K562 (cell line): ENCODE measurements around the gene DBI. TPM values are rescaled to one million over a fixed set of nuclear protein-coding genes. Genes with fewer than 3 reads are reported as not detected.
A peak's percentile ranks its signal among the peaks of the same experiment; 100 is the strongest.

Source experiments
- BRCA1 ChIP-seq, 2 experiments: fragments of 450-650 bp in 1 of 2; sonication (generic) in 1 of 2; formaldehyde crosslinking in 1 of 2; IDR thresholded peaks; 2 replicates each; pipeline versions ENCODE4 v1.5.0 to v1.6.1; 2017 to 2020; ENCODE audit warnings: mild to moderate bottlenecking in 1 of 2, missing genetic modification reagents in 1 of 2
- MAFG ChIP-seq: fragments of 450-650 bp; conservative IDR thresholded peaks from 2 replicates; pipeline ENCODE4 v1.6.1; 2016; ENCODE audit warnings: missing genetic modification characterization, missing compliant biosample characterization
- MGA ChIP-seq: fragments of 450-650 bp; IDR thresholded peaks from 2 replicates; pipeline ENCODE4 v1.6.1; 2016; ENCODE audit warnings: mild to moderate bottlenecking, moderate library complexity
- NFIC ChIP-seq: fragments of 450-650 bp; IDR thresholded peaks from 2 replicates; pipeline ENCODE4 v1.6.1; 2017; ENCODE audit warnings: mild to moderate bottlenecking, inconsistent platforms
- SRSF3 ChIP-seq: fragments of 200-400 bp; formaldehyde crosslinking; IDR thresholded peaks from 2 replicates; pipeline ENCODE4 v1.6.1; 2016; ENCODE audit warnings: mild to moderate bottlenecking, low read length, moderate library complexity; ENCODE audit not compliant: insufficient read depth
- THRB ChIP-seq: fragments of 450-650 bp; formaldehyde crosslinking; conservative IDR thresholded peaks from 2 replicates; pipeline ENCODE4 v1.4.0; 2022; ENCODE audit warnings: mild to moderate bottlenecking, missing genetic modification characterization
- polyA plus RNA-seq, 8 experiments: library from polyadenylated mRNA; depleted of rRNA in 4 of 8; stranded (reverse) in 5 of 8; unstranded in 3 of 8; fragments of >200 nt; fragmentation: Nextera tagmentation in 2 of 8; fragmentation: Illumina TruSeq in 1 of 8; extraction: Ambion mirVana in 2 of 8; extraction: Trizol in 1 of 8; gene quantifications; 2 replicates each; pipeline versions ENCODE4 v1.2.1 to v1.2.3, GENCODE V29; 2011 to 2014; ENCODE audit warnings: inconsistent platforms in 1 of 8, missing spikeins in 1 of 8
- total RNA-seq, 7 experiments: library from RNA; depleted of rRNA in 6 of 7; stranded (reverse); fragments of >200 nt in 6 of 7; fragmentation: Illumina TruSeq in 2 of 7; extraction: Trizol in 2 of 7; gene quantifications; 2 replicates each; pipeline versions ENCODE4 v1.2.1 to v1.2.3, GENCODE V29; 2011 to 2021; ENCODE audit warnings: low replicate concordance in 1 of 7
- TF ChIP-seq, protein P1 (sequence below): fragments of 450-650 bp; IDR thresholded peaks from 2 replicates; pipeline ENCODE4 v1.6.1; 2018; ENCODE audit not compliant: partially characterized antibody
- TF ChIP-seq, protein P2 (sequence below): fragments of 450-650 bp; formaldehyde crosslinking; IDR thresholded peaks from 2 replicates; pipeline ENCODE4 v1.4.0; 2020; ENCODE audit warnings: mild to moderate bottlenecking, moderate library complexity

Gene DBI
- total and polyA plus RNA-seq, 9 of the 15 experiments (the other 6 are each of a cell fraction or from before 2014, with no cell fraction given) = 55.8 to 443 (median 194) TPM

GRCh38 chr2:119389615-119390306 is 23.0 kb downstream of the DBI start (continued):
- no peak for TF ChIP-seq MGA
- no peak for TF ChIP-seq SRSF3
- TF ChIP-seq, protein P1, sequence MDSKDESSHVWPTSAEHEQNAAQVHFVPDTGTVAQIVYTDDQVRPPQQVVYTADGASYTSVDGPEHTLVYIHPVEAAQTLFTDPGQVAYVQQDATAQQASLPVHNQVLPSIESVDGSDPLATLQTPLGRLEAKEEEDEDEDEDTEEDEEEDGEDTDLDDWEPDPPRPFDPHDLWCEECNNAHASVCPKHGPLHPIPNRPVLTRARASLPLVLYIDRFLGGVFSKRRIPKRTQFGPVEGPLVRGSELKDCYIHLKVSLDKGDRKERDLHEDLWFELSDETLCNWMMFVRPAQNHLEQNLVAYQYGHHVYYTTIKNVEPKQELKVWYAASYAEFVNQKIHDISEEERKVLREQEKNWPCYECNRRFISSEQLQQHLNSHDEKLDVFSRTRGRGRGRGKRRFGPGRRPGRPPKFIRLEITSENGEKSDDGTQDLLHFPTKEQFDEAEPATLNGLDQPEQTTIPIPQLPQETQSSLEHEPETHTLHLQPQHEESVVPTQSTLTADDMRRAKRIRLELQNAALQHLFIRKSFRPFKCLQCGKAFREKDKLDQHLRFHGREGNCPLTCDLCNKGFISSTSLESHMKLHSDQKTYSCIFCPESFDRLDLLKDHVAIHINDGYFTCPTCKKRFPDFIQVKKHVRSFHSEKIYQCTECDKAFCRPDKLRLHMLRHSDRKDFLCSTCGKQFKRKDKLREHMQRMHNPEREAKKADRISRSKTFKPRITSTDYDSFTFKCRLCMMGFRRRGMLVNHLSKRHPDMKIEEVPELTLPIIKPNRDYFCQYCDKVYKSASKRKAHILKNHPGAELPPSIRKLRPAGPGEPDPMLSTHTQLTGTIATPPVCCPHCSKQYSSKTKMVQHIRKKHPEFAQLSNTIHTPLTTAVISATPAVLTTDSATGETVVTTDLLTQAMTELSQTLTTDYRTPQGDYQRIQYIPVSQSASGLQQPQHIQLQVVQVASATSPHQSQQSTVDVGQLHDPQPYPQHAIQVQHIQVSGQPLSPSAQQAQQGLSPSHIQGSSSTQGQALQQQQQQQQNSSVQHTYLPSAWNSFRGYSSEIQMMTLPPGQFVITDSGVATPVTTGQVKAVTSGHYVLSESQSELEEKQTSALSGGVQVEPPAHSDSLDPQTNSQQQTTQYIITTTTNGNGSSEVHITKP = no peak
- TF ChIP-seq THRB (CRISPR knock-in tag) = no peak
- peak; percentile 46; the same call in 1 of the 2 replicates for TF ChIP-seq MAFG
- TF ChIP-seq, protein P2, sequence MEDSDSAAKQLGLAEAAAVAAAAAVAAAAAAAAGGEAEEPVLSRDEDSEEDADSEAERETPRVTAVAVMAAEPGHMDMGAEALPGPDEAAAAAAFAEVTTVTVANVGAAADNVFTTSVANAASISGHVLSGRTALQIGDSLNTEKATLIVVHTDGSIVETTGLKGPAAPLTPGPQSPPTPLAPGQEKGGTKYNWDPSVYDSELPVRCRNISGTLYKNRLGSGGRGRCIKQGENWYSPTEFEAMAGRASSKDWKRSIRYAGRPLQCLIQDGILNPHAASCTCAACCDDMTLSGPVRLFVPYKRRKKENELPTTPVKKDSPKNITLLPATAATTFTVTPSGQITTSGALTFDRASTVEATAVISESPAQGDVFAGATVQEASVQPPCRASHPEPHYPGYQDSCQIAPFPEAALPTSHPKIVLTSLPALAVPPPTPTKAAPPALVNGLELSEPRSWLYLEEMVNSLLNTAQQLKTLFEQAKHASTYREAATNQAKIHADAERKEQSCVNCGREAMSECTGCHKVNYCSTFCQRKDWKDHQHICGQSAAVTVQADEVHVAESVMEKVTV (CRISPR knock-in tag) = no peak
- TF ChIP-seq NFIC = peak; percentile 16; the same call in 1 of the 2 replicates
- TF ChIP-seq BRCA1 (IDR thresholded peaks at IDR 0.05) = no peak
- no peak for TF ChIP-seq BRCA1 (CRISPR knock-in tag; IDR thresholded peaks at IDR 0.05)
